ENCODE measurements around the gene ATP2C1.

GRCh38 chr3:130894986-130895280, 1.0 kb downstream of the ATP2C1 start:
- TF ChIP-seq MTF1 (CRISPR knock-in tag; IDR thresholded peaks at IDR 0.05; ENCODE audit: borderline replicate concordance) (no peak), CTCF (IDR thresholded peaks at IDR 0.05 in 2 of 3, conservative IDR thresholded peaks at IDR 0.05 in 1 of 3; ENCODE audit: insufficient read depth in 2 of 3, low read depth in 1 of 3, low read length in 3 of 3) (no peak), MAX (CRISPR knock-in tag; IDR thresholded peaks at IDR 0.05) (no peak), EP300 (IDR thresholded peaks at IDR 0.05; ENCODE audit: low read length) (no peak), ATF3 (IDR thresholded peaks at IDR 0.05) (no peak), ATF3 (CRISPR knock-in tag; conservative IDR thresholded peaks at IDR 0.05) (no peak), MNT (conservative IDR thresholded peaks at IDR 0.05) (no peak)
